Stimulated activated CD4-positive, alpha-beta T cell treated with anti-CD3 and anti-CD28 coated beads, Interleukin-15, amount 100 ng/mL, for 24 hours (primary cell): ENCODE results near the gene PTPN22.
A peak's percentile ranks its signal among the peaks of the same experiment; 100 is the strongest.
"Not testable (repeated sequence)": the region's sequence is repeated elsewhere in the genome, so short reads cannot be mapped to it uniquely, and the experiment has no call there.

Experiments used
- DNase-seq: peaks from one replicate; pipeline ENCODE4 v3.0.0-alpha.2; 2020

The PTPN22 gene

GRCh38 chr1:113886417-113887401, 15.2 kb upstream of the PTPN22 start:
- no peak for DNase-seq

GRCh38 chr1:113881661-113882060, 10.1 kb upstream of the PTPN22 start:
- no peak for DNase-seq

- no peak for DNase-seq
Measured at GRCh38 chr1:113879739-113880038, 8.2 kb upstream of the PTPN22 start.

- DNase-seq, result no peak
Measured at GRCh38 chr1:113876176-113876575, 4.7 kb upstream of the PTPN22 start.

- DNase-seq, result no peak
Measured at GRCh38 chr1:113875714-113876113, 4.2 kb upstream of the PTPN22 start.

GRCh38 chr1:113874012-113874879, 2.7 kb upstream of the PTPN22 start:
- DNase-seq, result peak; percentile 30

GRCh38 chr1:113872219-113872935, 865 bp upstream of the PTPN22 start:
- DNase-seq, result peak; percentile 8

GRCh38 chr1:113870778-113871177, 734 bp downstream of the PTPN22 start:
- peak; percentile 25 for DNase-seq

GRCh38 chr1:113868387-113869083, 3.0 kb downstream of the PTPN22 start:
- peak; percentile 9 for DNase-seq

- DNase-seq, result no peak
Measured at GRCh38 chr1:113861641-113862040, 9.9 kb downstream of the PTPN22 start.

GRCh38 chr1:113860891-113861290, 10.6 kb downstream of the PTPN22 start:
- DNase-seq, result no peak

- no peak for DNase-seq
Measured at GRCh38 chr1:113859478-113860175, 11.9 kb downstream of the PTPN22 start.

- no peak for DNase-seq
Measured at GRCh38 chr1:113858982-113859381, 12.5 kb downstream of the PTPN22 start.

- DNase-seq, result no peak
Measured at GRCh38 chr1:113858418-113858817, 13.1 kb downstream of the PTPN22 start.

- DNase-seq, result no peak
Measured at GRCh38 chr1:113857776-113858175, 13.7 kb downstream of the PTPN22 start.

- no peak for DNase-seq
Measured at GRCh38 chr1:113856401-113856790, 15.1 kb downstream of the PTPN22 start.

- no peak for DNase-seq
Measured at GRCh38 chr1:113855630-113856400, 15.7 kb downstream of the PTPN22 start.

GRCh38 chr1:113854234-113854633, 17.3 kb downstream of the PTPN22 start:
- no peak for DNase-seq

GRCh38 chr1:113852694-113853093, 18.8 kb downstream of the PTPN22 start:
- not testable (repeated sequence) for DNase-seq

GRCh38 chr1:113850127-113850796, 21.2 kb downstream of the PTPN22 start:
- DNase-seq, result no peak
